ENCODE data around the gene SGMS1. TPM values are rescaled to one million over a fixed set of nuclear protein-coding genes. Genes with fewer than 3 reads are reported as not detected.

SGMS1 gene
- total RNA-seq, 1 donor = 68.0 TPM

DNA sequence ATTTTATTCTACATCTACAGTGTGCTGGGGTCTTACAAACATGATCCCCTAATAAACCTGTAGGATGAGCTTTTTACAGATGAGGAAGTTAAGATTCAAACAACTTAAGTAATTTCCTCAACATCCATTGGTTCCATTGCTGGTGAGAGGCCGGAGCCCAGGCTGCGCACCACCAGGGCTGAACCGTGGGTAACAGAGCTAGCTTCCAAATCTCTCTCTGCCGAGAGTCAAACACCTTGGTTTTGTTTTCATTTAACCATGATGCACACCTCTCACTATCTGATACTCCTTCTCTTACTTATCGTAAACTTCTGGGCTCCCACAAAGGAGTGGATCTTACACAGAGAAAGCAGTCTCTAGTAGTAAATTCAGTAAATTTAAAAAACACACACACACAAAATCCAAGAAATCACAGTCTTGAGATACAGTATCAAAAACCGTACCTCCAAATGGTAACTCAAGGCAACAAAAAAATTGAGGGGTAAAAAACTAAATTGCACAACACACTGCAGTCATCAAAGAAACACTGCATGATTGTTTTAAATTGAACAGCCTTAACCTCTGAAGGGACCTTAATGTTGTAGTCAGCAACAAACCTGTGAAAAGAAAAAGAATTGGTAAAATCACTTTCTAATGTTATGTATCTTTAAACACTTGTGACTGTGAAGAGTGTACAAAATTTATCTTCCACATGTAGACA lies 20.5 kb downstream of the SGMS1 start:
- Histone ChIP-seq H3K4me2 (ENCODE audit: insufficient read depth, low read length) (peak overlapping the region; percentile 57), H2AFZ (ENCODE audit: low read length) (no peak overlapping the region), H3K4me1 (ENCODE audit: insufficient read depth, low read length) (peaks cover 37% of the 10 kb centered on the region), H3K9me3 (ENCODE audit: low read depth, low read length) (no peaks in the 10 kb centered on the region), H3K79me2 (ENCODE audit: insufficient read depth, low read length) (peaks cover 22% of the 10 kb centered on the region), H4K20me1 (ENCODE audit: insufficient read depth, low read length) (peaks cover 8% of the 10 kb centered on the region), H3K36me3 (ENCODE audit: insufficient read depth, low read length) (no peaks in the 10 kb centered on the region), H3K27me3 (ENCODE audit: insufficient read depth, low read length) (no peaks in the 10 kb centered on the region), H3K4me3 (ENCODE audit: insufficient read depth, low read length) (no peak overlapping the region), H3K27ac (ENCODE audit: low read depth, low read length) (no peak overlapping the region)
- no peak for DNase-seq (ENCODE audit: insufficient read length, low spot score, missing footprints)
- no peak for TF ChIP-seq CTCF (IDR thresholded peaks at IDR 0.05; ENCODE audit: extremely low read depth, low read depth, low read length)

GRCh38 chr10:50601974-50602373 lies 21.8 kb downstream of the SGMS1 start:
- Histone ChIP-seq H3K4me1 (ENCODE audit: insufficient read depth, low read length) (peaks cover 31% of the 10 kb centered on the region), H4K20me1 (ENCODE audit: insufficient read depth, low read length) (peaks cover 9% of the 10 kb centered on the region)
- no peak for DNase-seq (ENCODE audit: insufficient read length, low spot score, missing footprints)

GRCh38 chr10:50600831-50601477 lies 22.8 kb downstream of the SGMS1 start:
- Histone ChIP-seq H2AFZ (ENCODE audit: low read length) (no peak overlapping the region), H3K9me3 (ENCODE audit: low read depth, low read length) (no peaks in the 10 kb centered on the region), H3K27ac (ENCODE audit: low read depth, low read length) (no peak overlapping the region), H3K27me3 (ENCODE audit: insufficient read depth, low read length) (no peaks in the 10 kb centered on the region), H3K36me3 (ENCODE audit: insufficient read depth, low read length) (no peaks in the 10 kb centered on the region), H4K20me1 (ENCODE audit: insufficient read depth, low read length) (peaks cover 11% of the 10 kb centered on the region), H3K79me2 (ENCODE audit: insufficient read depth, low read length) (peaks cover 18% of the 10 kb centered on the region), H3K4me3 (ENCODE audit: insufficient read depth, low read length) (no peak overlapping the region), H3K4me2 (ENCODE audit: insufficient read depth, low read length) (no peak overlapping the region), H3K4me1 (ENCODE audit: insufficient read depth, low read length) (peaks cover 28% of the 10 kb centered on the region)
- peak; percentile 58 for DNase-seq (ENCODE audit: insufficient read length, low spot score, missing footprints)
- no peak for TF ChIP-seq CTCF (IDR thresholded peaks at IDR 0.05; ENCODE audit: extremely low read depth, low read depth, low read length)

More at GRCh38 chr10:50601974-50602373, 21.8 kb downstream of the SGMS1 start:
- H3K9me3 ChIP-seq (ENCODE audit: low read depth, low read length) = no peaks in the 10 kb centered on the region
- TF ChIP-seq CTCF (IDR thresholded peaks at IDR 0.05; ENCODE audit: extremely low read depth, low read depth, low read length) = no peak
- H3K27ac ChIP-seq (ENCODE audit: low read depth, low read length) = no peak overlapping the region
- peaks cover 20% of the 10 kb centered on the region for H3K79me2 ChIP-seq (ENCODE audit: insufficient read depth, low read length)
- no peak overlapping the region for H2AFZ ChIP-seq (ENCODE audit: low read length)
- H3K4me2 ChIP-seq (ENCODE audit: insufficient read depth, low read length) = no peak overlapping the region
- H3K27me3 ChIP-seq (ENCODE audit: insufficient read depth, low read length) = no peaks in the 10 kb centered on the region
- H3K36me3 ChIP-seq (ENCODE audit: insufficient read depth, low read length) = no peaks in the 10 kb centered on the region
- no peak overlapping the region for H3K4me3 ChIP-seq (ENCODE audit: insufficient read depth, low read length)

DNA sequence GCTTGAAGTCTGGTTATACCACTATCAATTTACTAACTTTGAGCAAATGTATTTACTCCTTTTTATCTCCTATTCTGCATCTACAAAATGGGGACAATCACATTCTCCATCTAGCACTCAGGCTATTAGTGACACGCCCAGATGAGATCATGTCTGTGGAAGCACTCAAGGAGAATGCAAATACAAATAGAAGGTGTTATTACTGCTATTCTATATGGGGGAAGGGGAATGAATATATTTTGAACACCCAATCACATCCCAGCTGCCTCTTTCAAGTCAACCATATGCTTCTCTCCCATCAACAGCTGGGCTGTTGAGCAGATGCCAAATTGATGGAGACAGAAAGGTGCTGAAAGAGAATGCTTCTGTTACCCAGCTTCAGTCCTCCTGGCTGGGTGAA lies 23.5 kb downstream of the SGMS1 start:
- no peak for TF ChIP-seq CTCF (IDR thresholded peaks at IDR 0.05; ENCODE audit: extremely low read depth, low read depth, low read length)
- Histone ChIP-seq H3K27me3 (ENCODE audit: insufficient read depth, low read length) (no peaks in the 10 kb centered on the region), H3K79me2 (ENCODE audit: insufficient read depth, low read length) (peaks cover 20% of the 10 kb centered on the region), H2AFZ (ENCODE audit: low read length) (no peak overlapping the region), H3K27ac (ENCODE audit: low read depth, low read length) (no peak overlapping the region), H3K4me2 (ENCODE audit: insufficient read depth, low read length) (no peak overlapping the region), H4K20me1 (ENCODE audit: insufficient read depth, low read length) (peaks cover 11% of the 10 kb centered on the region), H3K9me3 (ENCODE audit: low read depth, low read length) (no peaks in the 10 kb centered on the region), H3K4me1 (ENCODE audit: insufficient read depth, low read length) (peaks cover 21% of the 10 kb centered on the region), H3K36me3 (ENCODE audit: insufficient read depth, low read length) (no peaks in the 10 kb centered on the region), H3K4me3 (ENCODE audit: insufficient read depth, low read length) (no peak overlapping the region)
- peak; percentile 31 for DNase-seq (ENCODE audit: insufficient read length, low spot score, missing footprints)
